Fibroblast of lung (primary cell): ENCODE measurements around the gene AFAP1L2. TPM values are rescaled to one million over a fixed set of nuclear protein-coding genes. Genes with fewer than 3 reads are reported as not detected.

Experiments used
- DNase-seq, 2 donors: peaks; one replicate each; pipeline versions ENCODE4 v3.0.0 to v3.0.0-alpha.2; 2010; ENCODE audit warnings: low read depth in 2 of 2
- H2AFZ ChIP-seq: 2 replicates; pipeline ENCODE4 v1.5.1; 2012; ENCODE audit warnings: low read length, control low read depth, inconsistent platforms
- H3K27ac ChIP-seq: 2 replicates; pipeline ENCODE4 v1.5.1; 2011; ENCODE audit warnings: low read length, control low read depth; ENCODE audit not compliant: insufficient read depth
- H3K27me3 ChIP-seq: 2 replicates; pipeline ENCODE4 v1.5.1; 2011; ENCODE audit warnings: mild to moderate bottlenecking, low read length; ENCODE audit not compliant: control insufficient read depth, insufficient read depth
- H3K36me3 ChIP-seq: 2 replicates; pipeline ENCODE4 v1.5.1; 2011; ENCODE audit warnings: low read length; ENCODE audit not compliant: control insufficient read depth, insufficient read depth
- H3K4me1 ChIP-seq: 2 replicates; pipeline ENCODE4 v1.5.1; 2011; ENCODE audit warnings: low read length; ENCODE audit not compliant: control insufficient read depth, insufficient read depth; ENCODE audit errors: extremely low read depth
- H3K4me2 ChIP-seq: 2 replicates; pipeline ENCODE4 v1.5.1; 2011; ENCODE audit warnings: low read length, control low read depth; ENCODE audit not compliant: insufficient read depth; ENCODE audit errors: extremely low read depth
- H3K4me3 ChIP-seq, 4 experiments: fragments of 200-600 bp in 1 of 4; sonication (generic) in 1 of 4; replicated peaks in 1 of 4; 2 replicates each; pipeline ENCODE4 v1.5.1; 2011 to 2016; ENCODE audit warnings: low read length in 4 of 4, low read depth in 3 of 4, mild to moderate bottlenecking in 3 of 4, control low read depth in 2 of 4, inconsistent platforms in 1 of 4, mixed read lengths in 1 of 4; ENCODE audit not compliant: insufficient read depth in 1 of 4; ENCODE audit errors: control extremely low read depth in 1 of 4
- H3K79me2 ChIP-seq: 2 replicates; pipeline ENCODE4 v1.5.1; 2012; ENCODE audit warnings: mild to moderate bottlenecking, low read length, inconsistent platforms; ENCODE audit not compliant: control insufficient read depth, insufficient read depth
- H3K9ac ChIP-seq: 2 replicates; pipeline ENCODE4 v1.5.1; 2011; ENCODE audit warnings: mild to moderate bottlenecking, low read length, control low read depth; ENCODE audit not compliant: insufficient read depth
- H3K9me3 ChIP-seq: 2 replicates; pipeline ENCODE4 v1.5.1; 2012; ENCODE audit warnings: low read depth, low read length; ENCODE audit not compliant: control insufficient read depth, insufficient read depth
- H4K20me1 ChIP-seq: 2 replicates; pipeline ENCODE4 v1.5.1; 2011; ENCODE audit warnings: low read length; ENCODE audit not compliant: control insufficient read depth, insufficient read depth; ENCODE audit errors: extremely low read depth
- EZH2 ChIP-seq: IDR thresholded peaks from 2 replicates; pipeline ENCODE4 v1.5.1; 2012; ENCODE audit warnings: low read length, control low read depth, mild to moderate bottlenecking; ENCODE audit errors: missing control alignments
- polyA plus RNA-seq, 2 donors: library from polyadenylated mRNA; depleted of rRNA in 1 of 2; stranded (reverse) in 1 of 2; unstranded in 1 of 2; fragments of >200 nt; gene quantifications; 2 replicates each; pipeline ENCODE4 v1.2.1, GENCODE V29; 2011 to 2012; ENCODE audit warnings: missing spikeins in 1 of 2
- total RNA-seq: library from RNA; depleted of rRNA; stranded (reverse); fragments of >200 nt; gene quantifications from 2 replicates; pipeline ENCODE4 v1.2.1, GENCODE V29; 2014
- TF ChIP-seq, protein P1 (sequence below), 2 donors: IDR thresholded peaks in 1 of 2; conservative IDR thresholded peaks in 1 of 2; 1 replicate in 1 of 2; 2 replicates in 1 of 2; pipeline ENCODE4 v1.5.1; 2011 to 2012; ENCODE audit warnings: low read length in 2 of 2, control low read depth in 1 of 2, inconsistent platforms in 1 of 2, low read depth in 1 of 2, mild to moderate bottlenecking in 1 of 2

The AFAP1L2 gene
- total and polyA plus RNA-seq, 2 donors (not counting 1 experiment from before 2014, with no cell fraction given) = 0.17 to 9.6 TPM

GRCh38 chr10:114364726-114365125, 39.6 kb downstream of the AFAP1L2 start:
- no peaks in the 10 kb centered on the region for H3K79me2 ChIP-seq
- no peak for TF ChIP-seq EZH2
- TF ChIP-seq, protein P1, sequence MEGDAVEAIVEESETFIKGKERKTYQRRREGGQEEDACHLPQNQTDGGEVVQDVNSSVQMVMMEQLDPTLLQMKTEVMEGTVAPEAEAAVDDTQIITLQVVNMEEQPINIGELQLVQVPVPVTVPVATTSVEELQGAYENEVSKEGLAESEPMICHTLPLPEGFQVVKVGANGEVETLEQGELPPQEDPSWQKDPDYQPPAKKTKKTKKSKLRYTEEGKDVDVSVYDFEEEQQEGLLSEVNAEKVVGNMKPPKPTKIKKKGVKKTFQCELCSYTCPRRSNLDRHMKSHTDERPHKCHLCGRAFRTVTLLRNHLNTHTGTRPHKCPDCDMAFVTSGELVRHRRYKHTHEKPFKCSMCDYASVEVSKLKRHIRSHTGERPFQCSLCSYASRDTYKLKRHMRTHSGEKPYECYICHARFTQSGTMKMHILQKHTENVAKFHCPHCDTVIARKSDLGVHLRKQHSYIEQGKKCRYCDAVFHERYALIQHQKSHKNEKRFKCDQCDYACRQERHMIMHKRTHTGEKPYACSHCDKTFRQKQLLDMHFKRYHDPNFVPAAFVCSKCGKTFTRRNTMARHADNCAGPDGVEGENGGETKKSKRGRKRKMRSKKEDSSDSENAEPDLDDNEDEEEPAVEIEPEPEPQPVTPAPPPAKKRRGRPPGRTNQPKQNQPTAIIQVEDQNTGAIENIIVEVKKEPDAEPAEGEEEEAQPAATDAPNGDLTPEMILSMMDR (conservative IDR thresholded peaks at IDR 0.05 in 1 of 2, IDR thresholded peaks at IDR 0.05 in 1 of 2; ENCODE audit: low read depth in 1 of 2, low read length in 2 of 2) = no peak

GRCh38 chr10:114363745-114364454, 40.4 kb downstream of the AFAP1L2 start:
- H3K4me1 ChIP-seq = no peaks in the 10 kb centered on the region
- H3K27ac ChIP-seq = no peak overlapping the region
- no peak overlapping the region for H2AFZ ChIP-seq
- H3K36me3 ChIP-seq = no peaks in the 10 kb centered on the region
- H3K4me2 ChIP-seq = no peak overlapping the region
- peaks cover 2% of the 10 kb centered on the region for H3K27me3 ChIP-seq
- no peaks in the 10 kb centered on the region for H3K79me2 ChIP-seq
- TF ChIP-seq, protein P1 (conservative IDR thresholded peaks at IDR 0.05 in 1 of 2, IDR thresholded peaks at IDR 0.05 in 1 of 2; ENCODE audit: low read depth in 1 of 2, low read length in 2 of 2) = no peak
- TF ChIP-seq EZH2 = no peak
- DNase-seq = peak; percentile 48 to 52
- no peak overlapping the region for H3K9ac ChIP-seq
- H3K9me3 ChIP-seq = no peaks in the 10 kb centered on the region
- no peak overlapping the region for H3K4me3 ChIP-seq
- H4K20me1 ChIP-seq = no peaks in the 10 kb centered on the region

More at GRCh38 chr10:114364726-114365125, 39.6 kb downstream of the AFAP1L2 start:
- Histone ChIP-seq H3K27ac (no peak overlapping the region), H3K27me3 (peaks cover 2% of the 10 kb centered on the region), H3K9me3 (no peaks in the 10 kb centered on the region), H3K9ac (no peak overlapping the region), H3K36me3 (no peaks in the 10 kb centered on the region), H4K20me1 (no peaks in the 10 kb centered on the region), H3K4me2 (no peak overlapping the region), H2AFZ (no peak overlapping the region), H3K4me1 (no peaks in the 10 kb centered on the region), H3K4me3 (no peak overlapping the region)
- no peak for DNase-seq

GRCh38 chr10:114362826-114363355, 41.4 kb downstream of the AFAP1L2 start:
- TF ChIP-seq, protein P1 (conservative IDR thresholded peaks at IDR 0.05 in 1 of 2, IDR thresholded peaks at IDR 0.05 in 1 of 2; ENCODE audit: low read depth in 1 of 2, low read length in 2 of 2) = no peak
- no peak for TF ChIP-seq EZH2
- DNase-seq = no peak
- H2AFZ ChIP-seq = no peak overlapping the region
- H3K79me2 ChIP-seq = no peaks in the 10 kb centered on the region
- H3K36me3 ChIP-seq = no peaks in the 10 kb centered on the region
- no peaks in the 10 kb centered on the region for H3K9me3 ChIP-seq
- H3K4me3 ChIP-seq = no peak overlapping the region
- no peak overlapping the region for H3K9ac ChIP-seq
- H3K4me1 ChIP-seq = no peaks in the 10 kb centered on the region
- no peak overlapping the region for H3K4me2 ChIP-seq
- peaks cover 2% of the 10 kb centered on the region for H3K27me3 ChIP-seq
- H3K27ac ChIP-seq = no peak overlapping the region
- no peaks in the 10 kb centered on the region for H4K20me1 ChIP-seq
